ENCODE measurements around the gene SFSWAP. TPM values are rescaled to one million over a fixed set of nuclear protein-coding genes. Genes with fewer than 3 reads are reported as not detected.

The SFSWAP gene
- total RNA-seq, 1 donor from 2014 or later, result 33.1 TPM

GRCh38 chr12:131848753-131849152 lies 137.9 kb downstream of the SFSWAP start:
- no peak for DNase-seq (ENCODE audit: extremely low read depth, low read depth, low spot score)

Other genes with a start within 250 kb of the SFSWAP start
- gene MMP17, start 117.3 kb downstream of the SFSWAP start, total RNA-seq, result 24.3 and 26.6 TPM in 2 replicates
- 17.6 and 21.9 TPM in 2 replicates for gene ULK1, start 183.5 kb downstream of the SFSWAP start, total RNA-seq
- 20.0 and 25.4 TPM in 2 replicates for gene PUS1, start 218.2 kb downstream of the SFSWAP start, total RNA-seq
- 23.5 and 43.1 TPM in 2 replicates for gene EP400, start 238.9 kb downstream of the SFSWAP start, total RNA-seq

Measured in glomerular endothelial cell (primary cell).